ENCODE measurements around the gene GPC6.

DNA sequence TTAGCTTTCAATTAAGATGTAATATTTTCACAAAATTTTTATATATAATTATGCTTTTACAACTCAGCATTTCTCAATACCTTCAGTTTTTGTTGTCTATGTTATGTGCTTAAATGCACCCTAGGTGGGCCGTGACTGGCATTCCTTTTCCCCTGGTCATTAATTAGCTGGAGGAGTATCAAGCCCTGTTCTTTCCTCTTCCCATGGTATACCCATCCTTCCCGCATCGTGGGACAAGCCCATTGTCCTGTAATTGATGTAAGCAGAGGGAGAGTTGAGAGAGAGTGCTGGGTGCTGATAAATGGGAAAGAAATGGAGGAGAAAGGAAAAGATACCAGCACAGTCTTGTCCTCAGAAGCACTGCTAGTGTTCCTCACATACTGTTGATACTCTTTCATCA lies 591.7 kb downstream of the GPC6 start:
- TF ChIP-seq, protein P1, sequence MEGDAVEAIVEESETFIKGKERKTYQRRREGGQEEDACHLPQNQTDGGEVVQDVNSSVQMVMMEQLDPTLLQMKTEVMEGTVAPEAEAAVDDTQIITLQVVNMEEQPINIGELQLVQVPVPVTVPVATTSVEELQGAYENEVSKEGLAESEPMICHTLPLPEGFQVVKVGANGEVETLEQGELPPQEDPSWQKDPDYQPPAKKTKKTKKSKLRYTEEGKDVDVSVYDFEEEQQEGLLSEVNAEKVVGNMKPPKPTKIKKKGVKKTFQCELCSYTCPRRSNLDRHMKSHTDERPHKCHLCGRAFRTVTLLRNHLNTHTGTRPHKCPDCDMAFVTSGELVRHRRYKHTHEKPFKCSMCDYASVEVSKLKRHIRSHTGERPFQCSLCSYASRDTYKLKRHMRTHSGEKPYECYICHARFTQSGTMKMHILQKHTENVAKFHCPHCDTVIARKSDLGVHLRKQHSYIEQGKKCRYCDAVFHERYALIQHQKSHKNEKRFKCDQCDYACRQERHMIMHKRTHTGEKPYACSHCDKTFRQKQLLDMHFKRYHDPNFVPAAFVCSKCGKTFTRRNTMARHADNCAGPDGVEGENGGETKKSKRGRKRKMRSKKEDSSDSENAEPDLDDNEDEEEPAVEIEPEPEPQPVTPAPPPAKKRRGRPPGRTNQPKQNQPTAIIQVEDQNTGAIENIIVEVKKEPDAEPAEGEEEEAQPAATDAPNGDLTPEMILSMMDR (IDR thresholded peaks at IDR 0.05) = no peak
- no peak for TF ChIP-seq POLR2A (IDR thresholded peaks at IDR 0.05)
